HFF-Myc (cell line): ENCODE results near the gene TRAM2.
"Not testable (repeated sequence)": the region's sequence is repeated elsewhere in the genome, so short reads cannot be mapped to it uniquely, and the experiment has no call there.

ENCODE experiments used
- DNase-seq: peaks from one replicate; pipeline ENCODE4 v3.0.0-alpha.2; 2011; ENCODE audit warnings: low read depth; ENCODE audit errors: extremely low read depth
- H3K4me3 ChIP-seq: replicated peaks from 2 replicates; pipeline ENCODE4 v1.5.1; 2011; ENCODE audit warnings: low read depth, mild to moderate bottlenecking, control low read depth, low read length
- CTCF ChIP-seq: IDR thresholded peaks from 2 replicates; pipeline ENCODE4 v1.5.1; 2012; ENCODE audit warnings: mild to moderate bottlenecking, low read depth, low read length, control low read depth; ENCODE audit errors: missing control alignments

TRAM2 gene

DNA sequence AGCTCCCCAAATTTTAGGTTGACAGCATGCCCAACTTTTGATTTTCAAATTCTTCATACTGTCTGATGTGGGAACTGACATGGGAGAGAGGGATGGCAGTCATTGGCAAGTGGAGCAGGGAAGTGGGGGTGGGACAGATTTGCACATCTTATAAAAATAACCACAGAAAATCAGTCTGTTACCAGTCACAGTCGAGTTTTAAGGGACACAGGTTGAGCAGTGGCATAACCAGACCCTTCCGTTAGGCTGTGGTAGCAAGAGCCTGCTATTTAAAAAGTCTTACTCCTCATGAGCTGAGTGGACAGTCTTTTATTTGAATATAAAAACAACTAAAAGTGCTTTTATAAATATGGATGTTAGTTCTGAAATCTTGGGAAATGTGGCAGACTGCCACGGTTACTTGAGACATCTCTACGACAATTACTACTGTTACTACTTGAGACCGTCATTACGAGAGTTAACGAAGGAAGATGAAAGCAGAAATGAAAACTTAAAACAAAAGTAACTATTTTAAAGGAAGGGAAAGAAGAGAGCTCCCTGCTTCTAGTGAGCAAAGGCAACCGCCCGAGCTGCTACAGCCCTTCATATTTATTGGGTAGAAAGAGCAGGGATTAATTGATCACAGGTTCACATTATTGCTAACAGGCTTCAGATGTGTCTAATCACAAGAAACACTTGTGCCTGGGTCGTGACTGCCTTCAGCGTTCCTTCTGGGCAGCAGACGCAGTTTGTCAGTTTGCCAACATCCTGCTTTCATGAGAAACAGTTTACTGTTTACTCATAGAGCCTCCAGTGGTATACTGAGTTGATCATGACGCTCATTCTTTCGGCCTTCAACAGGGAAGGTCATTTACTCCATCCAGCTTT, 85.4 kb downstream of the TRAM2 start:
- TF ChIP-seq CTCF: no peak
- H3K4me3 ChIP-seq: no peak overlapping the region
- DNase-seq: no peak

- TF ChIP-seq CTCF: no peak
- no peak for DNase-seq
- no peak overlapping the region for H3K4me3 ChIP-seq
Measured at GRCh38 chr6:52489881-52490280, 87.0 kb downstream of the TRAM2 start.

- H3K4me3 ChIP-seq: no peak overlapping the region
- TF ChIP-seq CTCF: no peak
- DNase-seq: no peak
Measured at GRCh38 chr6:52483671-52484003, 93.2 kb downstream of the TRAM2 start.

DNA sequence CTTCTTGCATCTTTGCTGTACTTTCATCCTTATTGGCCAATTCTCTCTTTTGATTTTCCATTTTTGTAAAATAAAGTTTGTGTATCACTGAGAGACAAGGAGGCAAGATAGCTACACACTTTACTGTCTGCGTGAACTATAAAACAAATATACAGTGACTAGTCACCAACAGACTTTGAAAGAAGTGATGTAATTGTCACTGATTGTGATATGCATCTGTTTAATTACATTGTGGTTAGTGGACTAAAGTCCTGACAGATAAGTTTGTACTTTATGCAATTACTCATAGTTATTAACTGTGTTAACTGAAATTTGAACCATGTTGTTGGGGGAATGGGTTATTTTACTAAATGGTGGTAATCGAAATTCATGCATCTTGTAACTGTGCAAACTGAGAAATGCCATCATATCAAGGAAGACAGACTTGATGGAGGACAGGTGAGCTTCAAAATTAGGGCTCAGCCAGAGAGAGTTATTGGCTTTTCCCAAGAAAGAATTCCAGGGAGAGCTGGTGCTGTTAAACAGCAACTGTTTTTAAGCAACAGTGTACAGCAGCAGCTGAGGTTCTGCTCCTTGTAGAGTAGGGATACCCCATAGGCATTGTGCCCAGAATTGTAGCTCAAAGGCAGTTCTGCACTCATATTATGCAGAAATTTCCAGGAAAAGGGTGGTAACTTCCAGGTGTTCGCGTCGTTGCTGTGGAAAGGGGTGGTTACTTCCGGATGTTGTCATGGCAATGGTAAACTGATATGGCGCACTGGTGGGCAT, 93.8 kb downstream of the TRAM2 start:
- TF ChIP-seq CTCF: no peak

GRCh38 chr6:52475307-52475706, 101.6 kb downstream of the TRAM2 start:
- TF ChIP-seq CTCF: no peak
- no peak for DNase-seq
- no peak overlapping the region for H3K4me3 ChIP-seq

More for the DNA sequence above, 93.8 kb downstream of the TRAM2 start:
- H3K4me3 ChIP-seq: no peak overlapping the region
- DNase-seq: no peak

- no peak for TF ChIP-seq CTCF
- DNase-seq: no peak
- no peak overlapping the region for H3K4me3 ChIP-seq
Measured at GRCh38 chr6:52474173-52474572, 102.7 kb downstream of the TRAM2 start.

GRCh38 chr6:52461194-52461593, 115.7 kb downstream of the TRAM2 start:
- not testable (repeated sequence) for DNase-seq, H3K4me3 ChIP-seq
